GM18861 (cell line): Measurements from ENCODE around the gene TRPV4.
"Not testable (repeated sequence)": the region's sequence is repeated elsewhere in the genome, so short reads cannot be mapped to it uniquely, and the experiment has no call there.

Source experiments
- ATAC-seq: cut with Tn5 transposase; IDR thresholded peaks from one replicate; pipeline ENCODE4 v1.9.1; 2021; ENCODE audit not compliant: unreplicated experiment

TRPV4 gene

DNA sequence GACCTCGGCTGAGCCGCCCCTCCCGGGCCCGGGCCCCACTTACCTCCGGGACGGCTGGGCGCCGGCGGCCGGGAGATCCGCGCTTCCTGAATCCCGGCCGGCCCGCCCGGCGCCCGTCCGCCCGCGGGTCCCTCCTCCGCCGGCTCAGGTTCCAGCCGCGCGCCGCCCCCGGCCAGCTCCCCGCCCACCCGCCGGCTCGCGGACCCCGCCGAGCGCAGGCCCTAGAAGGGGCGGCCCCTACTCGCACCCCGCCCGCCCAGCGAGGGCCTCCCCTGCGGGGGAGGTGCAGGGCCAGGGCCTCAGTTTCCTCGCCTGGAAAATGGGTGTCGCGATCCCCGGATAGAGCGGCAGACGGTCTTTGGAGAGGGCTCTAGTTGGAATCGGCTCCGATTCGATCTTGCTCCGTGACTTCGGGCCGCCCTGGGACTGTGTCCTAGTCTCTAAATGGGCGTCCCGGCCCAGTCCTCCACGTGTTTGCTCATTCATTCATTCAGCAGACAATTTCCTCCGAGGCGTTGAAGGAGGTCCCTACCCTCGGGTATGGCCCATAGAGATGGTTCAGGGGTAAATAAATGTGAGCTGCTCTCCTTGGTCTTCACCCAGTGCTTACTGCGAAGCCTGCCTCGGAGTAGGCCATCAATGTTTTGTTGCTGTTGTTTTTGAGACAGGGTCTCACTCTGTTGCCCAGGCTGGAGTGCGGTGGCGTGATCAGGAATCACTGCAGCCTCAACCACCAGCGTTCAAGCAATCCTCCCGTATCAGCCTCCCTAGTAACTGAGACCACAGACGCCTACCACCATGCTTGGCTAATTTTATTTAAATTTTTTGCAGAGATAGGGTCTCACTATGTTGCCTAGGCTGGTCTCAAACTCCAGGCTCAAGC lies at the start of gene TRPV4:
TRPV4 (minus strand) TSS at position 92 of the 883 bp plus-strand sequence. CDS start 18,602 bp downstream, outside the sequence.
- no peak for ATAC-seq

DNA sequence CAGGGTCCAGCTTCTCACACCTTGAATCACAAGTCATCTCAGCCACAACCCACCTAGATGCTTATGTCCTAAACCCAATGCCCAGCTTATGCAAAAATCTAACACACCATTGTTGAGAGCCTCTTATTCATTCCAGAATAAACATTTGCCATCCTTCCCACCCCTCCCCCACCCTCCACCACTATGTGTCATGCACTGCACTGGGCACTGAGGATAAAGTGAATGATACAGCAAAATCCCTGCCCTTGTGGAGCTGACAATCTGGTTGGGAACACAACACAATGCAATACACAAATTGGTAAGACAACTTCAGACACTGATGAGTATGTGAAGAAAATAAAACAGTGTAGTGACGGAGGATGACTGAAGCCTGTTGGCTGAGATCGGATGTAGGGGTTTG lies 48.6 kb upstream of the TRPV4 start:
- ATAC-seq = no peak

DNA sequence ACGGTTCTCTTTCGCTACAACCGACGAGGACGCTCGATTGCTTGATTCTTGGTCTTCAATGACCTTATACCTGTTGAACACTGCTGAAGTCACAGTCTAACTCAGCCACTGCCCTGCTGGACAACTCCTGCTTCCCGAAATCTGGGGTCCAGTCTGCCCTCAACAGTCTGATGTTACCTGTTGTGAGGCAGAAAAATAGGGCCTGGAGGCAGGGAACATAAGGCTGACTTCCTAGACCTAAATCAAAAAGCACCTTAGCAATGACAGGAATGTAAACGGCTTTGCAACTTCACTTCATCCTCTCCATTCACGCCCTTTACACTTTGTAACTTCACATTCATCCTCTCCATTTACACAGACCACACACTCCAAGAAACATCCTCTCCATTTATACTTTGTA lies 47.7 kb upstream of the TRPV4 start:
- no peak for ATAC-seq

DNA sequence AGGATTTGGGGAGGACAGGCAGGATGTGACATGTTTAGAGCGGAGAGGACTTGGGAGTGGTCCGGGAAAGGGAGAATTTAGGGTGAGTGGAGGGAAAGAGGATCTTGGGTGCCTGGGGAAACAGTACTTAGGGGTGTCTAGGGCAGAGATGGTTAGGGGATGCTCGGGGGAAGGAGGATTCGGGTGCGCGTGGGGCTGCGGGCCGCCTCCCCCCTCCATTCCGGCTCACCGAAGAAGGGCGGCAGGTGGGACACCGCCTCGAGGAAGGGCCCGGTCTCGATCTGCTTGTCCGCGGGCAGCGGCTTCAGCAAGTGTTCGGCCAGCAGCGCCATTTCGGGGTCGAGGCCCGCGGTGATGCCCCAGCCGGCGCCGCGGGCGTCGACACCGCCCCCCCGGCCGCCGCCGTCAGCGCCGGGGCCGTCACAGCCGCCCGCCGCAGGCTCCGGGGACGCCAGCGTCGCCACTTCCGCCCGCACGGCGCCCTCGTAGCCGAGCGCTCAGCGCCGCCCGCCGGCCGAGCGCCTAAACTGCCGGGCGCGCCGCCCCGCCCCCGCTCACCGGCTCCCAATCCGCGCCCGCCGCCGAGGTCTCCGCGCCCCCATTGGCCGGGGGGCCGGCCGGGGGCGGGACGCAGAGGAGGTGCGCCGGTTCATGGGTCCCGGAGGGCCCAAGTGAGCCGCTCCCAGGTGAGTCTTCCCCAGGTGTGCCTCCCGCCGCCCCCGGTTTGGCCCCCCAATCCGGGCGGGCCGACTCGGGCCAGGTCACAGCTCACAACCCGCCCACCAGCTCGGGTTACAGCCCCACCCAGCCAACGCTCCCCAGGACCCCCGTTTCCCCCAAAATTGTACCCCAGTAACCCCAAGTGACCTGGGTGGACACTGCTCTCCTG lies 47.1 kb upstream of the TRPV4 start, which contains the start of gene GLTP:
GLTP (minus strand) TSS at position 499 of the 889 bp plus-strand sequence; CDS start at position 332, 167 bp downstream.
- ATAC-seq = peak; percentile 92

DNA sequence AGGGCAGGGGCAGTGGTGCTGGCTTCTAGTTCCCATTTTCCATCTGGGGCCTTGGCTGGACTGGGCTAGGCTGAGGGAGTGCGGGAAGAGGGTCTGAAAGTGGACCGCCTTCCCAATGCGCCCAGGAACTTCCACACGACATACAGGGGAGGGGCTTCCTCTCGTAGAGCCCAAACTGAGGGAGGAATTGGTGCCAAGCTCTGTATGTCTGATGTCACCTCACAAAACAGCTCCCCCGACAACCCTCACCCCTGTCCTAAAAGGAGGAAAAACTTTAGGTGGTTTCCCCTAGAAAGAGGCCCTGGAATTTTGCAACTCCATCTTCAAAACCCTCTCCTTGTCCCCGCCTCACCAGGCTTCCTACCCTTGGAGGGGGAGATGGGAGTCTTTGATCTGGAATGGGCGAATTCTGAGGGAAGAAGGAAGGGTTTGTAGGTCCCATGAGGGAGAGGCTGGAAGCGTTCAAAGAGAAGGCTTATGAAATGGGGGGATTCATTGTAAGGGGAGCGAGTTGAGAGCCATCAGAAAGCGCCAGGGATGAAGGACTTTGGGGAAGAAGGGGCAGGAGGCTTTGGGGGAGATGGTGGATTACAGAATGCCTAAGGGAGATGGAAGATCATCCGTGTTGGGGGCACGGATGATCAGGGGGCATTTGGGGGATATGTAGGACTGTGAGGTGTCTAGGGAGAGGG lies 46.3 kb upstream of the TRPV4 start:
- no peak for ATAC-seq

DNA sequence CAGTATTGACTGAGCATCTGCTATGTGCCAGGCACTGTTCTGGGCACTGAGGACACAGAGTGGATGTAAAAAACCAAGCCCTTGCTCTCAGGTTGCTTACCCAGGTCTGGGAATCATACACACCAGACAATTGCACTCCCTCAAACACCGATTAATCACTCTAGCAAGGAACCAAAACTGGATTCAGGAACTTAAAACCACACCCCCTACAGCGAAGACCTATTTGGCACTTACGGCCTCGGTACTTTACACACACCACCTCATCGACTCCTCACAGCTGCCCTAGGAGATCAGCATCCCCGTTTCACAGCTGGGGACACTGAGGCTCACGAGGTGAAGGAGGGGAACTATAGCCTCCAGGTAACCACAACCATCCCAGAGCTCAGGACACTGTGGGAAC lies 45.6 kb upstream of the TRPV4 start:
- ATAC-seq = no peak

DNA sequence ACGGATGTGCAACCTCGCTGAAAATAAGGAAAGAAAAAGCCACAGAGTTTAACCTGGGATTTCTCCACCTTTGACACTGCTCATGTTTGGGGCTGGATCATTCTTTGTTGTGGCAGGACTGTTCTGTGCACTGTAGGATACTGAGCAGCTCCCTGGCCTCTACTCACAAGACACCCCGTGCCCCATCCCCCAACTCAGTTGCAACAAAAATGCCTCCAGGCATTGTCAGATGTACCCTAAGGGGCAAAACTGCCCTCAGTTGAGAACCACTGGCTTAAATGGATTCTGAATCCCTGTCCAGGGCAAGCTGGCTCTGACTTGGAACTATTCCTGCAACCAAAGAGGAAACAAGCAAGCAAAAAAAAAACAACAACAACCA lies 45.0 kb upstream of the TRPV4 start:
- no peak for ATAC-seq

DNA sequence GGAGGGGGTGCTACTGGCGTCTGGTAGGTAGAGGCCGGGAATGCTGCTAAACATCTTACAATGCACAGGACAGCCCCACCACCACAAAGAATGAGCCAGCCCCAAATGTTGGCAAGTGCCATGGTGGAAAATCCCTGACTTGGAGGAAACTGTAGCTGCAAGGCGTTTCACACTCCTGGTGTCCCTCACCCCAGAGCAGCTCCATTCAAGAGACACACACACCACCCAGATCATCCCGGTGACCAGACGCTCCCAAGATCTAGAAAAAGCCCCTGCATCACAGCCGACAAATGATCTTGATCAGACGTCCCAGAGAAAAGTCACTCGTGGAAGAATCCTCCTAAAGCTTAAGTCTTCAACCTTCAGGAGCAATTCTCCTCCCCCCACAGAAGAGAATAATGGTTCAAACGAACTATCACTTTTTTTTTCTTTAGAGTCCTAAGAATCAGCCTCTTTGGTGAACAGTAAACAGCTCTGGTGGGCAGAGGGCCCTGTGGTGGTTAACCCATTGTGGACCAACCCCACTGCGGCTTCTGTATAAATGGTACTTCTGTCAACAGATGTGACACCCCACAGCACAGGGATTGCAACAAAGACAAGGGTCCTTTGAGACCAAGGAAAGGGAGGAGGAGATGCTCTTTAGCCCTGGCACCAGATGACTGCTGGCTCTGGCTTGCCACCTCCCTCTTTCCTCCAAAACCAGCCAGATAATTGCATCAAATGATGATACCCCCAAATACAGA lies 44.5 kb upstream of the TRPV4 start:
- ATAC-seq = no peak

DNA sequence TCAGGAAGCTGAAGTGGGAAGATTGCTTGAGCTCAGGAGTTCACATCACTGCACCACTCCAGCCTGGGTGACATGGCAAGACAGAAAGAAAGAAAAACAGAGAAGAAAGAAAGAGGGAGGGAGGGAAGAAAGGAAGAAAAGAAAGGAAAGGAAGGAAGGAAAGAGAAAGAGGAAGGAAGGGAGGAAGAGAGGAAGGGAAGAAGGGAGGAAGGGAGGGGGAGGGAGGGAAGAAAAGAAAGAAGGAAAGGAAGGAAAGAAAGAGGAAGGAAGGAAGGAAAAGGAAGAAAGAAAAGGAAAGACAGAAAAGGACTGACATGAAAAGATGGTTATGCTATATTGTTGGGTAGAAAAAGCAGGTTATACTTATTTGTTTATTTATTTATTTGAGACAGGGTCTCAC lies 43.2 kb upstream of the TRPV4 start:
- no peak for ATAC-seq

DNA sequence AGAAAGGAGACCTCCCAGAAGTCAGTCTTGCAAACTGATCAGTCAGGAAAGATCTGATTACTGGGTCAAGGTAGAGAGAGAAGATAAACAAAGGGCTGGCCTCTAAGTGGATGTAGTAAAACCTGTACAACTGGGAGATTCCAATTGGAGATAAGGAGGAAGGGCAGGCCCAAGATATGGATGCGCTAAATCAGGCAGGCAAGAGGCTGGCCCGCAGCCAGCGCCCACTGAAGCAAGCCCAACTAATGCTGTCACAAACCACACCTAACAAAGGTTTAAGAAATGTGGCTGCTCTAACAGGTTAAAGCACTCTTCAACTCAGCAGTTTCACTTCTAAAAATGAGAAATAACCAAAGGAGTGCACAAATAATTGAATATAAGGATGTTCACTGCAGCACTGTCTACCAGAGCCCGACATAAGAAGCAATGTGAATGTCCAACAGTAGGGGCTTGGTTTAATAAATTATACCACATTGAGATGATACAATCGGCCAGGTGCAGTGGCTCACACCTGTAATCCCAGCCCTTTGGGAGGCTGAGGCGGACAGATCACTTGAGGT lies 42.5 kb upstream of the TRPV4 start:
- ATAC-seq = no peak

DNA sequence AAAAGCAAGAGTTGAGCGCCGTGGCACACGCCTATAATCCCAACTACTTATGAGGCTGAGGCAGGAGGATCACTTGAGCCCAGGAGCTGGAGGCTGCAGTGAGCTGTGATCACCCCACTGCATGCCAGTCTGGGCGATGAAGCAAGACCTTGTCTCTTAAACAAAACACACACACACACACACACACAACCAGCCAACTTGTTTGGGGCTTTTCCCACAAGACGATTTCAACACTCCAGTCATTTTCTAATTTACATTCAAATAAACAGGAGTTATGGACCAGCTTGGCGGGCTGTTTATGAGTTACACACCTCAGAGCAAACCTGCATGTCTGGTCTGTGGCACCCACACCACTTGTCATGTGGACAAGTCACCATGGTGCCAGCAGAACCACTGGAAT lies 40.5 kb upstream of the TRPV4 start:
- ATAC-seq = no peak

DNA sequence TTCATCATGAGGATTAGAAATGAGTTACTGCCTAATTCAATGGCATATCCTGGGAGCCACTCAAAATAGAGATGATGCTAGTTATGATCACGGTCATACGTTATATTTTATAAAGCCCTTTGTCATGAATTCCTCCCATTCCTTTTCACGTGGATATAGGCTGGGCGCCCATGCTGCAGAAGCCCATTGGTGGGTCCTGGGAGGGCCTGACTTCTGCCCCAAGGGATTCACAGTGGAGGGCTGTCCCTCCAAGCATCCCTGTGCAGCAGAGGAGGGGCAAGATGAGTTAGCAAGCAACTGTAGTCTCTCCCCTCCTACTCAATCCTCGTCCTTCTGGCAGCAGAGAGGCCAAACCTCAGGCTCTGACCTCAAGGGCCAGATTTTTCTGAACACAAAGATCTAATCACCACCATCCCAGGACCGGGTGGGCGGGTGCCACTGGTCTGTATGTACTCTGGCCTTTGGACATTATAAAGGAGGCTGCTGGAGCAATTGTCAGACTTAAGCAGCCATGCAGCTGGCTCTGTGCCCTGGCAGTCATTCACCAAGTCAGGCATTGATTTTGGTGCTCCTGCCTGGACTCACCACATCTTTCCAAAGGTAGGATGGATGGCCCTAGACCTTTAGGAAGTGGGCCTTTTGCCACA lies 38.6 kb upstream of the TRPV4 start:
- ATAC-seq = no peak

DNA sequence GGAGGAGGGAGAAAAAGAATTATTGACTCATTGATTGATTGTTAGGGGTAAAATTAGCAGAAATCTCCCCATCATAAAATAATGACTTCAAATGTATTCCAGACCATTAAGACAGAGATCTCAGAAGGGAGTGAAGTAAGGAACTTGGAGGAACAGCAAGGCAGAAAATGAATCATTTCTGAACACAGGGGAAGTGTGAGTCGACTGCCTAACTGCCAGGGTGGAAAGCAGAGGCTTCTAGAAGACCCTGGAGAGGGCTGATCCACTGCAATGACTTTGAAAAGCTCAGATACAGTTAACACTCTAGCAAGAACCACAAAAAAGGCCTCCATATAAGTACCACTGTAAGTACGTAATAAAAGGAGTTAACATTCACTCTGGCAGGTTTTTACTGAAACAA lies 37.5 kb upstream of the TRPV4 start:
- ATAC-seq = no peak

DNA sequence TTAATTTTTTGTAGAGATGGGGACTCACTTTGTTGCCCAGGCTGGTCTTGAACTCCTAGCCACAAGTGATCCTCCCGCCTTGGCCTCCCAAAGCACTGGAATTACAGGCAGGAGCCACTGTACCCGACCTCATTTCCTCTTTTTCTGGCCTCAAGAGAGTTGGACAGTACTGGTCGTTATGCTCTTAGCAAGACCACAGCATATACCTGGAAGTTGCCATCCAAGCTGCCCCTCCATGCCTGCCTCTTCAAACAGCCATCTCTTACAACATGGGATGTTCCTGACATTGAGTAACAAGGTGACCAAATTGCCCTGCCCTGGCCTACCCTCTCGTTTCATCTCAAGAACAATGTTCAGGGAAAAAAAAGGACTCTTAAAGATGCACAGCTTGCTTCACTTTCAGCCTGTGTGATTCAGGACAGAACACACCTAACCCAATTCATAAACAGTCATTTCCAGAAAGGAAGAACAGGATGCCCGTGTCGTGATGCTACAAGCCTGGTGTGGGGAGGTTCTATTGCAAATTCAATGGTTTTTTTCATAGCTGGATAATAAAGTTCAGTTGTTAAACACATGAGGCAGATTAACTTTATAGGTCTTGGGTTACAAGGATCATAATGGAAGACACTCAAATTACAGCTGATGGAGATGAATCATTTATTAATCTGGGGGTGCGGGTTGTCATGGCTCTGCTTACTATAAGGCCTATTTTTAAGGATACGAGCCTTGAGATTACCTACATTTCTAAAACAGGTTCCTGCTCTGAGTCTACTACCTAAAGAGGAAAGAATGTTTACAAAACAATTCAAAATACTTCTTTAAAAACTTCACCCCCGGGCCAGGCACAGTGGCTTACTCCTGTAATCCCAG lies 35.2 kb upstream of the TRPV4 start:
- ATAC-seq = no peak

DNA sequence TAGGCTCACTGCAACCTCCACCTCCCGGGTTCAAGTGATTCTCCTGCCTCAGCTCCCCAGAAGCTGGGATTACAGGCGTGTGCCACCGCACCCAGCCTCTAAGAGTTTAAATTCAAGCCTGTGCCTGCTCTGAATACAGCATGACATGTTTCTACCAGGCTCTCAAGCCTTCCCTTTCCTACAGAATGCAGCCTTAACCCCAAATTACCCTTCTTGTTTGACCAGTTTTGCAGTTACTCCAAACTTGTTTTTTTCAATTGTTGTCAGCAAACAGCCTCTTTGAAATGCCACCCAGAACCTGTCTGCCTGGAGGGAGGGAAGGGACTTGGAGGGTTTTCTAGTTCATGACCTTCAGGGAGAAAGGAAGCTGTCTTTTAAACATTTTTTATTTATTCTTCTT lies 31.7 kb upstream of the TRPV4 start:
- ATAC-seq = no peak

DNA sequence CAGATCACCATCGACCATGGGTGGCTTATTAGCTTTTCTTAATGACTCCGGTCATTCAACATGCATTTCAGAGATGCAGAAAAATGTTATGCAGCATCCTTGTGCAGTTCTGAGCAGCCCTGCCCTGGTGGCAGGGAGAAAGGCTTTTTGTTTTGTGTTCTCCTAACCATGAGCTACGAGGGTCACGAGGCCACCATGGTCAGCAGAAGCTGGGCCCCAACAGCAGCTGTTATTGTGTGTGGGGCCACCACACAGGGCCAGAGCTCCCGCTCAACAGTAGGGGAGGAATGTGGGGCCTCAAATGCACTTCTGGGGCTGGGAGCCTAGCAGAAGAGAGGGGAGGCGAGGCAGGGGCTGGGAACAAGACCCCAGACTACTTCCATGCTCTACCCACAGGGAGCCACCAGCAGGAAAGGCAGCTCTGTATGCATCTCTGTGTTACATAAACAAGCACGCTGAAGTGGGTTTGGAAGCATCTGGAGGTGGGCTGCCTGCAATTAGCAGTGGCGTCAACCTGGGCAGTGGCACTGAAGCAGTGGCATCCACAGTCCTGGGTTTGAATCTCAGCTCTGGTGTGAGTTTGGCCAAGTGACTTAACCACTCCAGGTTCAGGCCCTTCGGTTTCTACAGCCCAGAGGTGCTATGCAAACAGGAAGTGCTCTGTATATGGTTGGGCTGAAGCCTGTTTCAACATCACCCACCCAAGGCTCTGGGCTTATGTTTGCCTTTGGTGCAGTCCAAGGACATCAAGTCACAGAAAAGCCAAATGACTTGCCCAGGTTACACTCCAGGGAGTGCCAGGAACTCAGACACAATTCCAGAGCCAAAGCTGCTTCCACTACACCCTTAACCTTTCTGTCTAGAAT lies 30.9 kb upstream of the TRPV4 start:
- ATAC-seq = no peak

DNA sequence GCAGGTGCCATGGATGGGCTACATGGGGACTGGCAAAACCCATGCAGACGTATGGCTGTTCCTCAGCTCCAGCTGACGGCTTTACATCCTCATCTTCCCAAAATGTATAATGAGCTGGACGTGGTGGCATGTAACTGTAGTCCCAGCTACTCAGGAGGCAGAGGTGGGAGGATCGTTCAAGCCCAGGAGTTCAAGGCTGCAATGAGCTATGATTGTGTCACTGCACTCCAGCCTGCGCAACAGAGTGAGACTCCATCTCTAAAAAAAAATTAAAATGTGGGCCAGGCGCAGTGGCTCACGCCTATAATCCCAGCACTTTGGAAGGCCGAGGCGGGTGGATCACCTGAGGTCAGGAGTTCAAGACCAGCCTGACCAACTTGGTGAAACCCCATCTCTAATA lies 29.3 kb upstream of the TRPV4 start:
- not testable (repeated sequence) for ATAC-seq
